IMR-90 (cell line): ENCODE data around the gene KCNJ6.

Experiments used
- FOS ChIP-seq: fragments of 150-350 bp; IDR thresholded peaks from 2 replicates; pipeline ENCODE4 v1.6.1; 2016; ENCODE audit warnings: low read depth, low read length
- MAFK ChIP-seq: IDR thresholded peaks from 2 replicates; pipeline ENCODE4 v1.6.1; 2012; ENCODE audit warnings: low read depth, low read length, improper control_type of control experiment
- MAZ ChIP-seq: IDR thresholded peaks from 2 replicates; pipeline ENCODE4 v1.6.1; 2012; ENCODE audit warnings: low read depth, mild to moderate bottlenecking, low read length, improper control_type of control experiment, moderate library complexity, borderline replicate concordance
- MXI1 ChIP-seq: IDR thresholded peaks from 2 replicates; pipeline ENCODE4 v1.6.1; 2012; ENCODE audit warnings: low read depth, mild to moderate bottlenecking, low read length, moderate library complexity, borderline replicate concordance
- POLR2A ChIP-seq: IDR thresholded peaks from 2 replicates; pipeline ENCODE4 v1.6.1; 2012; ENCODE audit warnings: mild to moderate bottlenecking, low read depth, low read length
- RAD21 ChIP-seq: IDR thresholded peaks from 2 replicates; pipeline ENCODE4 v1.6.1; 2012; ENCODE audit warnings: low read length, improper control_type of control experiment
- RFX5 ChIP-seq: IDR thresholded peaks from 2 replicates; pipeline ENCODE4 v1.8.0; 2012; ENCODE audit warnings: low read depth, mild to moderate bottlenecking, low read length, moderate library complexity
- TF ChIP-seq, protein P1 (sequence below): conservative IDR thresholded peaks from 2 replicates; pipeline ENCODE4 v1.5.1; 2012; ENCODE audit warnings: mild to moderate bottlenecking, low read depth, low read length, improper control_type of control experiment
- TF ChIP-seq, protein P2 (sequence below): fragments of 150-350 bp; IDR thresholded peaks from 2 replicates; pipeline ENCODE4 v1.6.1; 2016; ENCODE audit warnings: low read depth, mild to moderate bottlenecking, low read length, moderate library complexity, borderline replicate concordance

DNA sequence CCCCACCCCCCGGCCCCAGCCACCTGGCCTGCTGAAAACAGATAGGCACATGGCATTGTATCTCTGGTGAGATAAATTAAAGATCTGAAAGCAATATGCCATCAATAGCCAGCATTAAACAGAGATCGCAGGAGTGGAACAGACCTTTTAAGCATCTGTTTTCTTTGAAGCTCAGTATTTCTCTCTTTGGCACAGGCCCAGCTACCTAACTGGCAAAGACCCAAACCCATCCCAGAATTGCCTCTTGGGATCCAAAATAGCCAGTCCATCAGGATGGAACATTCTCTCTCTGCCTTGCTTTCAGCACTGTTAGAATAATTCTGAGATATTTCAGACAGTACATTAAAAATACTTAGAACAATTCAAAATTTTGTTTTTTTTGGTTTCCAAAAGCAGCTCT lies 46.0 kb downstream of the KCNJ6 start:
- TF ChIP-seq RFX5 (no peak), POLR2A (no peak), FOS (no peak), MXI1 (no peak), RAD21 (no peak), MAFK (no peak), MAZ (no peak)
- TF ChIP-seq, protein P1, sequence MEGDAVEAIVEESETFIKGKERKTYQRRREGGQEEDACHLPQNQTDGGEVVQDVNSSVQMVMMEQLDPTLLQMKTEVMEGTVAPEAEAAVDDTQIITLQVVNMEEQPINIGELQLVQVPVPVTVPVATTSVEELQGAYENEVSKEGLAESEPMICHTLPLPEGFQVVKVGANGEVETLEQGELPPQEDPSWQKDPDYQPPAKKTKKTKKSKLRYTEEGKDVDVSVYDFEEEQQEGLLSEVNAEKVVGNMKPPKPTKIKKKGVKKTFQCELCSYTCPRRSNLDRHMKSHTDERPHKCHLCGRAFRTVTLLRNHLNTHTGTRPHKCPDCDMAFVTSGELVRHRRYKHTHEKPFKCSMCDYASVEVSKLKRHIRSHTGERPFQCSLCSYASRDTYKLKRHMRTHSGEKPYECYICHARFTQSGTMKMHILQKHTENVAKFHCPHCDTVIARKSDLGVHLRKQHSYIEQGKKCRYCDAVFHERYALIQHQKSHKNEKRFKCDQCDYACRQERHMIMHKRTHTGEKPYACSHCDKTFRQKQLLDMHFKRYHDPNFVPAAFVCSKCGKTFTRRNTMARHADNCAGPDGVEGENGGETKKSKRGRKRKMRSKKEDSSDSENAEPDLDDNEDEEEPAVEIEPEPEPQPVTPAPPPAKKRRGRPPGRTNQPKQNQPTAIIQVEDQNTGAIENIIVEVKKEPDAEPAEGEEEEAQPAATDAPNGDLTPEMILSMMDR, result no peak
- TF ChIP-seq, protein P2, sequence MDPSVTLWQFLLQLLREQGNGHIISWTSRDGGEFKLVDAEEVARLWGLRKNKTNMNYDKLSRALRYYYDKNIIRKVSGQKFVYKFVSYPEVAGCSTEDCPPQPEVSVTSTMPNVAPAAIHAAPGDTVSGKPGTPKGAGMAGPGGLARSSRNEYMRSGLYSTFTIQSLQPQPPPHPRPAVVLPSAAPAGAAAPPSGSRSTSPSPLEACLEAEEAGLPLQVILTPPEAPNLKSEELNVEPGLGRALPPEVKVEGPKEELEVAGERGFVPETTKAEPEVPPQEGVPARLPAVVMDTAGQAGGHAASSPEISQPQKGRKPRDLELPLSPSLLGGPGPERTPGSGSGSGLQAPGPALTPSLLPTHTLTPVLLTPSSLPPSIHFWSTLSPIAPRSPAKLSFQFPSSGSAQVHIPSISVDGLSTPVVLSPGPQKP, result no peak
